ENCODE measurements around the gene IRF1.

Gene IRF1

DNA sequence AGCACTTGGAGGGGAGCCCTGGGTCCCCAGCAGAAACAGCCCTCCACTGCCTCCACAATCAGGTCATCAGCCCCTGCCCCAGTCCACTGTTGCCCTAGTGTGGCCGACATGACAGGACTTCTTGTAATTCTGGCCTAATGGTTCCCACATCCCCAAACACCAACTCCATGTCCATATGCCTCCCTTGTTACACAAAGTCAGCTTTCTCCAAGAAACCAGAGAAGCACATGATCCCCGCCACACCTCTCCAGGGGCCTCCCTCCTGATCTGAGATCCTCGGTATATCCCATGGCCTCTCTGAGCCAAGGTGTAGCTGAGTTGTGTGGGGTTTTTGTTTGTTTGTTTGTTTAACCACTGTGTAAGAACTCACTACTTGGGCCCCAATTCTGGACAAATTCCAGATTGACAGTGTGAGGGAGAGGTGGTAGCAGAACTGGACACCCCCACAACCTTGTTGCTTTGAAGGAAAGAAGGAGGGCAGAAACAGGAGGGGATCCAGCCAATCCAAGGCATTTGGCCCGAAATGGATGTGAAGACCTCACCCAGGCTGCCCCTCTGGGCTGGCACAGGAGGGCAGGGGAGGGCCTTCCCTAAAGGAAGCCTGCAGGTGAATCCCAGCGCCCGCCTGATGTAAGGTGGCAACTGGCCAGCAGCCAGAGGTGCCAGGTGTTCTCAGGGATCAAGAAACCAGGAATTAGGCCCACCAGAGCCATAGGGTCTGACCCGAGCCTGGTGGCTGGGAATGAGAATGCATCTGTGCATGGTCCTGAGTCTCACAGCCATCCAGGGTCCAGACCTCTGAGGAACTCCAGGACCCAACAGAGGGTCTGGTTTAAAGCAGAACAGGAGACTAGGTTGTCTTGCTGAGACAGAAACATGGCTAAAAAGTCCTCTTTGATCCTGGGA lies 13.4 kb downstream of the IRF1 start:
- Histone ChIP-seq H3K27ac (peak overlapping the region; percentile 55 to 61), H3K27me3 (no peaks in the 10 kb centered on the region), H3K4me1 (peaks cover 0 to 52% (median 32%) of the 10 kb centered on the region in 4 donors), H3K36me3 (peaks cover 0 to 9% (median 7%) of the 10 kb centered on the region in 3 donors), H3K4me3 (no peak overlapping the region), H3K9me3 (no peaks in the 10 kb centered on the region)
- TF ChIP-seq, protein P1, sequence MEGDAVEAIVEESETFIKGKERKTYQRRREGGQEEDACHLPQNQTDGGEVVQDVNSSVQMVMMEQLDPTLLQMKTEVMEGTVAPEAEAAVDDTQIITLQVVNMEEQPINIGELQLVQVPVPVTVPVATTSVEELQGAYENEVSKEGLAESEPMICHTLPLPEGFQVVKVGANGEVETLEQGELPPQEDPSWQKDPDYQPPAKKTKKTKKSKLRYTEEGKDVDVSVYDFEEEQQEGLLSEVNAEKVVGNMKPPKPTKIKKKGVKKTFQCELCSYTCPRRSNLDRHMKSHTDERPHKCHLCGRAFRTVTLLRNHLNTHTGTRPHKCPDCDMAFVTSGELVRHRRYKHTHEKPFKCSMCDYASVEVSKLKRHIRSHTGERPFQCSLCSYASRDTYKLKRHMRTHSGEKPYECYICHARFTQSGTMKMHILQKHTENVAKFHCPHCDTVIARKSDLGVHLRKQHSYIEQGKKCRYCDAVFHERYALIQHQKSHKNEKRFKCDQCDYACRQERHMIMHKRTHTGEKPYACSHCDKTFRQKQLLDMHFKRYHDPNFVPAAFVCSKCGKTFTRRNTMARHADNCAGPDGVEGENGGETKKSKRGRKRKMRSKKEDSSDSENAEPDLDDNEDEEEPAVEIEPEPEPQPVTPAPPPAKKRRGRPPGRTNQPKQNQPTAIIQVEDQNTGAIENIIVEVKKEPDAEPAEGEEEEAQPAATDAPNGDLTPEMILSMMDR (IDR thresholded peaks at IDR 0.05) = no peak
- intact Hi-C loops (cut with DNase I; ENCODE audit: low total_unique reads) = no loop called here
- DNase-seq = peak; percentile 12 to 57

DNA sequence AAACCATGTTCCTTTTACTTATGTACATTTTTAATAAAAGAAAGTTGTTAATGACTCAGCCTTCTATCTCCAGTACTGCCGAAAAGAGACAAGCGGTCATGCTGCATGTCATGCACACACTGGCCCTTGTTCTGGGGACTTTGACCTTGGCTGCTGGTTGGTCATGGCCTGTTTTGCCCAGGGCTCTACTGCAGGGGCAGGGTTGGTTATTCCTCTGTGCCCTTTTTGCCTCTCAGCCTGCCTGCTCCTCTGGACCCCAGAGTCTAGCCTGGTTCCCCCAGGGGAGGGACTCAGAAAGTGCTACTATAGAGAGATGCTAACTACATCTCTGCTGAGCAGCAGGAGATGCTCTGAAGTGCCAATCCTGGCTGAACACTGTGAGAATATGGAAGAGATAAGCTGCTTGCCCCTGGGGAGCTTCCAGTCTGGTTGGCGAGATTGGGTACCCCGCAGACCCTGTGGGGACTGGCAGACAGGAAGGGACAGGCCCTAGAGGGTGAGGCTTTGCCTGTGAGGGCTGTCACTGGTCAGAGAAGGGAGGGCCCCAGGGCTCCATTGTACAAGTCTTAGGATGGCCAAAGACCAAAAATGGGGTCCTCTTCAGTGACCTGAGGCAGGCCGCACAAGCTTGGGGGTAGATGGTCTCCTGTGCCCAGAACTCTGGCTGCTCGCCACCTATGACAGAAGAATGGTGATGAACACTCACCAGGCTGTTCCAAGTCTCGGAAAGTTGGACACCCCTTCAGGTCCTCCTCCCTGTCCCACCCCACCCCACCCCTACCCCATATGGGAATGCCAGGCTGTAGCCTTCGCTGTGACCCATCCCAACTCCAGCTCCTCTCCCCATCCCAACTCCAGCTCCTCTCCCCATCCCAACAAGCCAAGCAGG lies 14.3 kb downstream of the IRF1 start:
- intact Hi-C loops (cut with DNase I; ENCODE audit: low total_unique reads) = no loop called here
- H3K36me3 ChIP-seq = peaks cover 0 to 8% (median 0%) of the 10 kb centered on the region in 3 donors
- no peaks in the 10 kb centered on the region for H3K9me3 ChIP-seq
- H3K27me3 ChIP-seq = no peaks in the 10 kb centered on the region
- peak; percentile 18 to 53 for DNase-seq
- TF ChIP-seq, protein P1 (IDR thresholded peaks at IDR 0.05) = no peak
- H3K4me3 ChIP-seq = no peak overlapping the region
- peaks cover 0 to 52% (median 32%) of the 10 kb centered on the region in 4 donors for H3K4me1 ChIP-seq
- peak overlapping the region; percentile 55 to 57 for H3K27ac ChIP-seq

DNA sequence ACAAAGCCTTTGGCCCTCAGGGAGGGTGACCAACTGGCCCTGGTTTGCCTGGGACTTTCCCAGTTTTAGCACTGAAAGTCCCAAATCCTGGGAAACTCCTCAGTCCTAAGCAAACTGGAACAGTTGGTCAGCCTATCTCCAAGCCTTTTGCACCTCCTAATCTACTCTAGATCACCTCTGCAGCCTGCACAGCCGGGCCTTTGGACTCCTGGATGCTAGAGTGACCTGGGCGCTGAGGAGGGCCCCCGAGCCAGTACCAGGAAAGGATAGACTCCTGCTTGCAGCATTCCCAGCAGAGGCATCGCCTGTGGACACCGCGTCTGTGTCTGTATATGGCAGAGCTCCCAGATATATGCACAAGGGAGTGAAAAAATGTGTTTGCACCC lies 15.1 kb downstream of the IRF1 start:
- peak; percentile 20 to 57 for DNase-seq

DNA sequence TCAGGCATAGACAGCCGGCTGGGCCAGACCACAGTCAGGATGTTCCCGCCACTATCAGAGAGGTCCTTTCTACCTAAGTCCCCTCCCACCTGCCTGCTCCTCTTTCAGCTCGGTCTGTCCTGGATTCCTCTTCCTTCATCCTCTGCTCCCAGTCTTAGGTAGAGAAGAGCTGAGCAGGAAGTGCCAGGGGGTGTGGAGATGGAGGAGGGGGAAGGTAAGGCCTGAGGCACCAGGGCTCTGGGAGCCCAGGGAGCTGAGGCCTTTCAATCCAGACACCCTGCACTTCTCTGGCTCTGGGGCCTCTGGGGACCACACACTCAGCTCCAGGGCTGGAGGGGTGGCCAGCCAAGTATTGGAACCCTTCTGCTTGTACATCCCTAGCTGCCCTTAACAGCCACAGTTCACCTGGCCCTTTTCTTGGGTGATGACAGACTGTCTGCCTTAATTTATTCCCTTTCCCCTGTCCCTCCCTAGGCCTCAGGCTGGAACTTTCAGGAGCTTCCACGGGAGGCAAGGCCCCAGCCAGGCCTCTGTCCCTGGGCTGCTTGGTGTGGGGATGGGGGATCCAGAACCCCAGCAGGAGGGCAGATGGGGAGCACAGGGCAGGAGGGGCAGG lies 15.6 kb downstream of the IRF1 start:
- Histone ChIP-seq H3K36me3 (no peaks in the 10 kb centered on the region), H3K9me3 (no peaks in the 10 kb centered on the region), H3K4me3 (no peak overlapping the region), H3K27me3 (no peaks in the 10 kb centered on the region), H3K27ac (peak overlapping the region; percentile 56 to 57), H3K4me1 (peaks cover 0 to 52% (median 32%) of the 10 kb centered on the region in 4 donors)
- peak; percentile 17 to 51 for DNase-seq
- intact Hi-C loops (cut with DNase I; ENCODE audit: low total_unique reads) = no loop called here
- TF ChIP-seq, protein P1 (IDR thresholded peaks at IDR 0.05) = no peak

More for the DNA sequence above, 15.1 kb downstream of the IRF1 start:
- H3K27ac ChIP-seq = peak overlapping the region; percentile 56 to 57
- H3K4me3 ChIP-seq = no peak overlapping the region
- peaks cover 0 to under 1% (median 0%) of the 10 kb centered on the region in 3 donors for H3K36me3 ChIP-seq
- TF ChIP-seq, protein P1 (IDR thresholded peaks at IDR 0.05) = no peak
- intact Hi-C loops (cut with DNase I; ENCODE audit: low total_unique reads) = no loop called here
- H3K9me3 ChIP-seq = no peaks in the 10 kb centered on the region
- H3K27me3 ChIP-seq = no peaks in the 10 kb centered on the region
- peaks cover 0 to 52% (median 32%) of the 10 kb centered on the region in 4 donors for H3K4me1 ChIP-seq

DNA sequence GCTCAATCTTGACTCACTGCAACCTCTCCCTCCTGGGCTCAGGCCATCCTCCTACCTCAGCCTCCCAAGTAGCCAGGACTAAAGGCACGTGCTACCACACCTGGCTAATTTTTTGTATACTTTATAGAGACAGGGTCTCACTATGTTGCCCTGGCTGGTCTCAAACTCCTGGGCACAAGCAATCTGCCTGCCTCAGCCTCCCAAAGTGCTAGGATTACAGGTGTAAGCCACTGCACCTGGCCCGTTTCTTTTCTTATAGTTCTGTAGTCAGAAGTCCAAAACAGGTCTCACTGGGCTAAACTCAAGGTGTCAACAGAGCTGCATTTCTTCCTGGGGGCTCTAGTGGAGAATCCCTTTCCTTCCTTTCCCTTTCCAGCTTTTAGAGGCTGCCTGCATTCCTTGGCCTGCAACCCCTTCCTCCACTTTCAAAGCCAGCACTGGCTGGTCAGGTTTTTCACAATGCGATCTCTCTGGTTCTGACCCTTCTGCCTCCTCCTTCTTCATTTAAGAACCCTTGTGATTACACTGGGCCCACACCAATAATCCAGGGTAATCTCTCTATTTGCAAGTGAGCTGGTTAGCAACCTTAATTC lies 16.3 kb downstream of the IRF1 start:
- DNase-seq = peak; percentile 3 to 27
- intact Hi-C loops (cut with DNase I; ENCODE audit: low total_unique reads) = no loop called here
- Histone ChIP-seq H3K27me3 (no peaks in the 10 kb centered on the region), H3K36me3 (no peaks in the 10 kb centered on the region), H3K4me3 (no peak overlapping the region), H3K27ac (peak overlapping the region; percentile 56 to 57), H3K9me3 (no peaks in the 10 kb centered on the region), H3K4me1 (peaks cover 0 to 50% (median 32%) of the 10 kb centered on the region in 4 donors)
- TF ChIP-seq, protein P1 (IDR thresholded peaks at IDR 0.05) = no peak

Measured in tibial artery (tissue), 4 donors.